Vagina (tissue), 2 donors: ENCODE data around the gene ATL1.

Experiments used
- POLR2A ChIP-seq, 2 donors: fragments of 450-650 bp; IDR thresholded peaks; one replicate each; pipeline ENCODE4 v1.6.1; 2017; ENCODE audit warnings: antibody characterized with exemption in 2 of 2, mild to moderate bottlenecking in 2 of 2, moderate library complexity in 2 of 2
- POLR2AphosphoS5 ChIP-seq, 2 donors: sonication (generic); formaldehyde crosslinking; IDR thresholded peaks; one replicate each; pipeline ENCODE4 v1.9.0; 2017; ENCODE audit warnings: antibody characterized with exemption in 2 of 2, mild to moderate bottlenecking in 2 of 2, low read depth in 1 of 2; ENCODE audit not compliant: insufficient read depth in 1 of 2
- TF ChIP-seq, protein P1 (sequence below), 3 experiments: fragments of 450-650 bp in 2 of 3; fragments of 200-600 bp in 1 of 3; sonication (generic) in 1 of 3; IDR thresholded peaks; one replicate each; pipeline ENCODE4 v1.5.1; 2017 to 2019; ENCODE audit warnings: antibody characterized with exemption in 3 of 3, mild to moderate bottlenecking in 2 of 3, moderate library complexity in 2 of 3

GRCh38 chr14:50533806-50534205 lies 26.1 kb upstream of the ATL1 start:
- TF ChIP-seq, protein P1, sequence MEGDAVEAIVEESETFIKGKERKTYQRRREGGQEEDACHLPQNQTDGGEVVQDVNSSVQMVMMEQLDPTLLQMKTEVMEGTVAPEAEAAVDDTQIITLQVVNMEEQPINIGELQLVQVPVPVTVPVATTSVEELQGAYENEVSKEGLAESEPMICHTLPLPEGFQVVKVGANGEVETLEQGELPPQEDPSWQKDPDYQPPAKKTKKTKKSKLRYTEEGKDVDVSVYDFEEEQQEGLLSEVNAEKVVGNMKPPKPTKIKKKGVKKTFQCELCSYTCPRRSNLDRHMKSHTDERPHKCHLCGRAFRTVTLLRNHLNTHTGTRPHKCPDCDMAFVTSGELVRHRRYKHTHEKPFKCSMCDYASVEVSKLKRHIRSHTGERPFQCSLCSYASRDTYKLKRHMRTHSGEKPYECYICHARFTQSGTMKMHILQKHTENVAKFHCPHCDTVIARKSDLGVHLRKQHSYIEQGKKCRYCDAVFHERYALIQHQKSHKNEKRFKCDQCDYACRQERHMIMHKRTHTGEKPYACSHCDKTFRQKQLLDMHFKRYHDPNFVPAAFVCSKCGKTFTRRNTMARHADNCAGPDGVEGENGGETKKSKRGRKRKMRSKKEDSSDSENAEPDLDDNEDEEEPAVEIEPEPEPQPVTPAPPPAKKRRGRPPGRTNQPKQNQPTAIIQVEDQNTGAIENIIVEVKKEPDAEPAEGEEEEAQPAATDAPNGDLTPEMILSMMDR (IDR thresholded peaks at IDR 0.05) = no peak
- TF ChIP-seq POLR2A (IDR thresholded peaks at IDR 0.05) (no peak), POLR2AphosphoS5 (IDR thresholded peaks at IDR 0.05; ENCODE audit: insufficient read depth in 1 of 2, low read depth in 1 of 2) (no peak)
